Panc1 (cell line): ENCODE results near the gene APEX2. TPM values are rescaled to one million over a fixed set of nuclear protein-coding genes. Genes with fewer than 3 reads are reported as not detected.

ENCODE experiments used
- ATAC-seq: fragments of 200-7000 bp; cut with Tn5 transposase; 2 replicates; pipeline ENCODE4 v1.9.1; 2020; ENCODE audit warnings: mild to moderate bottlenecking, moderate library complexity
- BruUV-seq: library from RNA; stranded (reverse); fragments of 400-500 nt; replicated peaks from 2 replicates; lab custom pipeline; 2021; lab: Mats Ljungman, UMichigan
- CTCF ChIA-PET: fragments of 300-600 bp; sonication (Branson Sonifier 250); formaldehyde crosslinking; loops from one replicate; lab custom pipeline; 2022; ENCODE audit warnings: antibody characterized with exemption; lab: Charles Lee
- POLR2A ChIA-PET: fragments of 300-600 bp; sonication (Branson Sonifier 250); formaldehyde crosslinking; loops from one replicate; lab custom pipeline; 2022; ENCODE audit warnings: antibody characterized with exemption; lab: Charles Lee
- DNase-seq: peaks from one replicate; pipeline ENCODE4 v3.0.0-alpha.2; 2010; ENCODE audit warnings: low read depth, low spot score
- H3K27ac ChIP-seq: 2 replicates; pipeline ENCODE4 v1.5.1; 2011; ENCODE audit warnings: mild to moderate bottlenecking, low read length, inconsistent platforms
- H3K27me3 ChIP-seq: fragments of 200-500 bp; sonication (Bioruptor generic); 2 replicates; pipeline ENCODE4 v1.6.0; 2014; ENCODE audit warnings: low read length, inconsistent platforms; ENCODE audit not compliant: control insufficient read depth, insufficient read depth
- H3K36me3 ChIP-seq: fragments of 200-500 bp; sonication (Bioruptor generic); 2 replicates; pipeline ENCODE4 v1.5.1; 2014; ENCODE audit warnings: inconsistent platforms, mild to moderate bottlenecking, low read length, moderate library complexity; ENCODE audit not compliant: control insufficient read depth, insufficient read depth
- H3K4me1 ChIP-seq: 2 replicates; pipeline ENCODE4 v1.5.1; 2011; ENCODE audit warnings: inconsistent platforms, mild to moderate bottlenecking, low read length, moderate library complexity; ENCODE audit not compliant: control insufficient read depth, insufficient read depth
- H3K4me3 ChIP-seq, 2 experiments: 2 replicates each; pipeline ENCODE4 v1.5.1; 2011 to 2012; ENCODE audit warnings: low read depth in 2 of 2, low read length in 2 of 2, mild to moderate bottlenecking in 2 of 2, inconsistent platforms in 1 of 2, moderate library complexity in 1 of 2
- H3K9me3 ChIP-seq: fragments of 200-500 bp; sonication (Bioruptor generic); 2 replicates; pipeline ENCODE4 v1.5.1; 2014; ENCODE audit warnings: low read depth, mild to moderate bottlenecking, inconsistent platforms, low read length, moderate library complexity; ENCODE audit not compliant: control insufficient read depth, insufficient read depth
- POLR2AphosphoS5 ChIP-seq: IDR thresholded peaks from 2 replicates; pipeline ENCODE4 v1.6.1; 2012; ENCODE audit warnings: mild to moderate bottlenecking, low read depth, low read length, moderate library complexity
- SIN3A ChIP-seq: IDR thresholded peaks from 2 replicates; pipeline ENCODE4 v1.6.1; 2012; ENCODE audit warnings: low read depth, mild to moderate bottlenecking, low read length, moderate library complexity, borderline replicate concordance; ENCODE audit not compliant: insufficient read depth
- TCF7L2 ChIP-seq: IDR thresholded peaks from 2 replicates; pipeline ENCODE4 v1.6.1; 2011; ENCODE audit warnings: mild to moderate bottlenecking, low read depth, low read length, inconsistent platforms
- in situ Hi-C: cut with HindIII; loops from 2 replicates; pipeline ENCODE4 v1.10.0; 2016; ENCODE audit warnings: low sequenced_read_pairs, low pct_unique_long_range_greater_than_20kb
- intact Hi-C: fragments of 100-400 bp; cut with micrococcal nuclease; formaldehyde crosslinking; loops from one replicate; pipeline ENCODE4 v1.10.0; 2022; ENCODE audit not compliant: unreplicated experiment
- total RNA-seq: library from RNA; stranded (reverse); gene quantifications from one replicate; pipeline ENCODE4 v1.2.1, GENCODE V29; 2021; ENCODE audit not compliant: unreplicated experiment
- TF ChIP-seq, protein P1 (sequence below), 2 experiments: IDR thresholded peaks; 2 replicates each; pipeline ENCODE4 v1.6.1; 2011 to 2012; ENCODE audit warnings: low read depth in 2 of 2, control low read depth in 1 of 2, low read length in 1 of 2, mild to moderate bottlenecking in 1 of 2, moderate library complexity in 1 of 2; ENCODE audit not compliant: insufficient read depth in 1 of 2
- TF ChIP-seq, protein P2 (sequence below): fragments of 450-650 bp; IDR thresholded peaks from 2 replicates; pipeline ENCODE4 v1.5.1; 2017; ENCODE audit warnings: mild to moderate bottlenecking

The APEX2 gene
- total RNA-seq, 1 experiment from 2014 or later = 32.3 TPM

DNA sequence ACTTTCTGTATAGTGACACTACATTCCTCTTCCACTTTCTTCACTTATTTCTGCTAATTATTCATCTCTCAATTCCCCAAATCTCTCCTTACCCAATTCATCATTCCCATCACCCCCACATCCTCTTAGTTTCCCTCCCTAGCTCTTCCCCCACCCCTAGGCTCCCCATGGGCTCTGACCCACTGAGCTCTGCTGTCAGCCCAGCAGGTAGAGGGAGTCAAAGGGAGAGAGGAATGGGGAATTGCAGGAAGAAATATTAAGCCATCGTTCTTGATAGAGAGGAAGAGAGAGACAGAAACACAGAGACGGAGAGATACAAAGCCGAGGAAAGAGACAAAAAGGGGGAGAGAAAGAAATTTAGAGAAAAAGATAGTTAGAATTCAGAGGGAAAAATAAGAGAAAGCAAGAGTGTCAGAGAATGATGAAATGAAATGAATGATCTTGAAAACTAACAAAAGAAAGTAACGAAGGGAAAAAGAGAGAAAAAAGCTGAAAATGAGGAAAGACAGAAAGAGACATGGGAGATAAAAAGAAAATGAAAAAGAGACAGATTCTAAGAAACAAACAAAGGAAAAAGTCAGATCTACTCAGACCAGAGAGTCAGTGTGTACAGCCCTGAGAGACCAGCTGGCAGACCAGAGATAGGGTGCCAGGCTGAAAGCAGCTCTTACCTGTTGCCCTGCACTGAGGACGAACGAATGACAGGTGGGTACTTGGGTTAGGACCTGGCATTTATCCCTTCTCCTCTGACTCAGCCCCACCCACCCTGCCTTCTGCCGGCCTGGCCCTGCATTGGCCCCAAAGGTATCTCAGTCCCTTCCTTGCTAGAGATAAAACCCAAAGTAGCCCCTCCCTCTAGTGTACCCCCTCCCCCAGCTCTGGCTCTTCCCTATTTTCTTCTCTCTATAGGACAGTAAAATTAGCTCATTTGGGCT, 30.4 kb downstream of the APEX2 start, which contains the start of gene ALAS2:
TSS of gene ALAS2 (minus strand) at position 707 of the 935 bp plus-strand sequence. CDS start 4,977 bp downstream, outside the sequence.
- no peaks in the 10 kb centered on the region for H3K27me3 ChIP-seq
- intact Hi-C loops (no loop called here), in situ Hi-C loops (no loop called here)
- no peaks in the 10 kb centered on the region for H3K36me3 ChIP-seq
- ATAC-seq (no peak), DNase-seq (no peak)
- no peaks in the 10 kb centered on the region for H3K4me1 ChIP-seq
- no peaks in the 10 kb centered on the region for H3K9me3 ChIP-seq
- CTCF ChIA-PET = no interaction called here
- TF ChIP-seq, protein P1, sequence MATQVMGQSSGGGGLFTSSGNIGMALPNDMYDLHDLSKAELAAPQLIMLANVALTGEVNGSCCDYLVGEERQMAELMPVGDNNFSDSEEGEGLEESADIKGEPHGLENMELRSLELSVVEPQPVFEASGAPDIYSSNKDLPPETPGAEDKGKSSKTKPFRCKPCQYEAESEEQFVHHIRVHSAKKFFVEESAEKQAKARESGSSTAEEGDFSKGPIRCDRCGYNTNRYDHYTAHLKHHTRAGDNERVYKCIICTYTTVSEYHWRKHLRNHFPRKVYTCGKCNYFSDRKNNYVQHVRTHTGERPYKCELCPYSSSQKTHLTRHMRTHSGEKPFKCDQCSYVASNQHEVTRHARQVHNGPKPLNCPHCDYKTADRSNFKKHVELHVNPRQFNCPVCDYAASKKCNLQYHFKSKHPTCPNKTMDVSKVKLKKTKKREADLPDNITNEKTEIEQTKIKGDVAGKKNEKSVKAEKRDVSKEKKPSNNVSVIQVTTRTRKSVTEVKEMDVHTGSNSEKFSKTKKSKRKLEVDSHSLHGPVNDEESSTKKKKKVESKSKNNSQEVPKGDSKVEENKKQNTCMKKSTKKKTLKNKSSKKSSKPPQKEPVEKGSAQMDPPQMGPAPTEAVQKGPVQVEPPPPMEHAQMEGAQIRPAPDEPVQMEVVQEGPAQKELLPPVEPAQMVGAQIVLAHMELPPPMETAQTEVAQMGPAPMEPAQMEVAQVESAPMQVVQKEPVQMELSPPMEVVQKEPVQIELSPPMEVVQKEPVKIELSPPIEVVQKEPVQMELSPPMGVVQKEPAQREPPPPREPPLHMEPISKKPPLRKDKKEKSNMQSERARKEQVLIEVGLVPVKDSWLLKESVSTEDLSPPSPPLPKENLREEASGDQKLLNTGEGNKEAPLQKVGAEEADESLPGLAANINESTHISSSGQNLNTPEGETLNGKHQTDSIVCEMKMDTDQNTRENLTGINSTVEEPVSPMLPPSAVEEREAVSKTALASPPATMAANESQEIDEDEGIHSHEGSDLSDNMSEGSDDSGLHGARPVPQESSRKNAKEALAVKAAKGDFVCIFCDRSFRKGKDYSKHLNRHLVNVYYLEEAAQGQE (IDR thresholded peaks at IDR 0.05; ENCODE audit: insufficient read depth in 1 of 2, low read depth in 2 of 2, low read length in 1 of 2) = no peak
- TF ChIP-seq POLR2AphosphoS5 = no peak
- TF ChIP-seq, protein P2, sequence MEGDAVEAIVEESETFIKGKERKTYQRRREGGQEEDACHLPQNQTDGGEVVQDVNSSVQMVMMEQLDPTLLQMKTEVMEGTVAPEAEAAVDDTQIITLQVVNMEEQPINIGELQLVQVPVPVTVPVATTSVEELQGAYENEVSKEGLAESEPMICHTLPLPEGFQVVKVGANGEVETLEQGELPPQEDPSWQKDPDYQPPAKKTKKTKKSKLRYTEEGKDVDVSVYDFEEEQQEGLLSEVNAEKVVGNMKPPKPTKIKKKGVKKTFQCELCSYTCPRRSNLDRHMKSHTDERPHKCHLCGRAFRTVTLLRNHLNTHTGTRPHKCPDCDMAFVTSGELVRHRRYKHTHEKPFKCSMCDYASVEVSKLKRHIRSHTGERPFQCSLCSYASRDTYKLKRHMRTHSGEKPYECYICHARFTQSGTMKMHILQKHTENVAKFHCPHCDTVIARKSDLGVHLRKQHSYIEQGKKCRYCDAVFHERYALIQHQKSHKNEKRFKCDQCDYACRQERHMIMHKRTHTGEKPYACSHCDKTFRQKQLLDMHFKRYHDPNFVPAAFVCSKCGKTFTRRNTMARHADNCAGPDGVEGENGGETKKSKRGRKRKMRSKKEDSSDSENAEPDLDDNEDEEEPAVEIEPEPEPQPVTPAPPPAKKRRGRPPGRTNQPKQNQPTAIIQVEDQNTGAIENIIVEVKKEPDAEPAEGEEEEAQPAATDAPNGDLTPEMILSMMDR = no peak
- TF ChIP-seq TCF7L2 = no peak
- no peak for TF ChIP-seq SIN3A
- POLR2A ChIA-PET = no interaction called here
- BruUV-seq = no TSS peak
- H3K27ac ChIP-seq = no peak within 1 kb of the TSS
- no peak within 1 kb of the TSS for H3K4me3 ChIP-seq

DNA sequence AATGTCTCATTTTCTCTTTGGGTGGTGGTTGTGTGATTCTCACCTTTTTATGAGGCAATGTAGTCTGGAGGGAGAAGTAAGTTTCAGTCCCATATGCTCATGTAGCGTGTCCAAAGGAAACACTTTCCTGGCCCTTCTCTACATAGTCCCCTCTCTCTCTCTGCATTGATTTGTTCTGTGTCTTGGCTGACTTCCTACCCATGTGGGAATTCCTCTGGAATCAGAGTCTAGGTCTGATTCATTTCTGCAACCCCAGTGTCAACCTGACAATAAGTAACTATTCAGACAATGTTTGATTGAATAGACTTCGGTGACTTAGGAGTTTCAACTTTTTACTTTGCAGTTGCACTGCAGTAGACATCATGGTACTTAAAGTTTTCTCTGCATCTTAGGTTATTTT, 33.3 kb downstream of the APEX2 start:
- H3K27me3 ChIP-seq = no peaks in the 10 kb centered on the region
- no peak overlapping the region for H3K27ac ChIP-seq
- ATAC-seq (no peak), DNase-seq (no peak)
- in situ Hi-C loops = no loop called here
- ChIA-PET CTCF (no interaction called here), POLR2A (no interaction called here)
- TF ChIP-seq POLR2AphosphoS5 (no peak), TCF7L2 (no peak), SIN3A (no peak)
- TF ChIP-seq, protein P1 (IDR thresholded peaks at IDR 0.05; ENCODE audit: insufficient read depth in 1 of 2, low read depth in 2 of 2, low read length in 1 of 2) = no peak
- TF ChIP-seq, protein P2 = no peak
- no peaks in the 10 kb centered on the region for H3K9me3 ChIP-seq
- H3K36me3 ChIP-seq = no peaks in the 10 kb centered on the region
- no peaks in the 10 kb centered on the region for H3K4me1 ChIP-seq
- intact Hi-C loops = no loop called here
- H3K4me3 ChIP-seq = no peak overlapping the region
- BruUV-seq = no TSS peak
